ENCODE measurements around the gene KCNK10.

GRCh38 chr14:88248606-88249005, 74.5 kb downstream of the KCNK10 start:
- TF ChIP-seq CTCF (IDR thresholded peaks at IDR 0.05), result no peak
- TF ChIP-seq PBX3 (IDR thresholded peaks at IDR 0.05), result no peak
- no peak for TF ChIP-seq REST (IDR thresholded peaks at IDR 0.05)
- no peak for TF ChIP-seq TP53 (CRISPR knock-in tag; IDR thresholded peaks at IDR 0.05)
- TF ChIP-seq BHLHE40 (IDR thresholded peaks at IDR 0.05; ENCODE audit: low read depth, low read length), result no peak
- TF ChIP-seq POLR2A (IDR thresholded peaks at IDR 0.05; ENCODE audit: low read length), result no peak
- no peak for TF ChIP-seq EP300 (IDR thresholded peaks at IDR 0.05)
- TF ChIP-seq ELK1 (IDR thresholded peaks at IDR 0.05; ENCODE audit: low read depth, low read length), result no peak
- TF ChIP-seq USF2 (IDR thresholded peaks at IDR 0.05), result no peak
- no peak for TF ChIP-seq RCOR1 (IDR thresholded peaks at IDR 0.05; ENCODE audit: low read depth, low read length)
- no peak for TF ChIP-seq MAX (IDR thresholded peaks at IDR 0.05)
- no peak for TF ChIP-seq FOXS1 (CRISPR knock-in tag; IDR thresholded peaks at IDR 0.05)
